ENCODE data around the gene PCSK6. TPM values are rescaled to one million over a fixed set of nuclear protein-coding genes. Genes with fewer than 3 reads are reported as not detected.
"Not testable (repeated sequence)": the region's sequence is repeated elsewhere in the genome, so short reads cannot be mapped to it uniquely, and the experiment has no call there.

PCSK6 gene
- polyA plus RNA-seq, 3 donors = 0.05 to 0.10 TPM; not detected in 1

GRCh38 chr15:101456057-101456739 lies 33.3 kb downstream of the PCSK6 start:
- peak overlapping the region; percentile 88 to 92 for H3K27ac ChIP-seq (ENCODE audit: low read depth in 1 of 2, low read length in 2 of 2)
- H3K4me3 ChIP-seq (replicated peaks in 1 of 3; ENCODE audit: low read depth in 2 of 3, low read length in 3 of 3) = peak overlapping the region in 1 of 3 experiments; percentile 57
- no peaks in the 10 kb centered on the region for H4K20me1 ChIP-seq (ENCODE audit: insufficient read depth, low read length)
- no peaks in the 10 kb centered on the region for H3K27me3 ChIP-seq (ENCODE audit: control insufficient read depth in 2 of 2, insufficient read depth in 2 of 2, low read length in 2 of 2)
- H3K4me3 Mint-ChIP-seq = peak overlapping the region; percentile 31 to 51
- intact Hi-C loops (cut with micrococcal nuclease) = loop anchor here (5.0 to 10.0 kb wide), 2 partner anchors 196 to 199 kb away; partner anchors contain the start of gene TM2D3 (in 2 of the 2)
- peak overlapping the region; percentile 33 for H3K9ac ChIP-seq (ENCODE audit: insufficient read depth, low read length, poor library complexity, severe bottlenecking)
- H3K4me2 ChIP-seq (replicated peaks; ENCODE audit: extremely low read depth, low read length, poor library complexity, severe bottlenecking) = peak overlapping the region; percentile 71
- peaks cover 3 to 8% (median 7%) of the 10 kb centered on the region in 3 donors for H3K27me3 Mint-ChIP-seq (ENCODE audit: low read depth in 3 of 3)
- peaks cover 39% of the 10 kb centered on the region for H3K4me1 Mint-ChIP-seq
- peak in 2 of 3 donors; percentile 7 to 19 for DNase-seq
- H3K9me3 Mint-ChIP-seq = peaks cover 0 to 2% (median 0%) of the 10 kb centered on the region in 7 donors
- H3K36me3 ChIP-seq (replicated peaks in 1 of 2; ENCODE audit: control insufficient read depth in 1 of 2, insufficient read depth in 2 of 2, low read length in 2 of 2) = no peaks in the 10 kb centered on the region
- no peak for TF ChIP-seq CTCF (IDR thresholded peaks at IDR 0.05)
- H3K79me2 ChIP-seq (ENCODE audit: insufficient read depth, low read length) = no peaks in the 10 kb centered on the region
- peaks cover 37 to 41% of the 10 kb centered on the region in 2 donors for H3K4me1 ChIP-seq (ENCODE audit: control insufficient read depth in 1 of 2, insufficient read depth in 2 of 2, low read length in 2 of 2)
- no peak overlapping the region for H2AFZ ChIP-seq (ENCODE audit: insufficient read depth, low read depth, low read length, poor library complexity, severe bottlenecking)
- WGBS (ENCODE audit: insufficient coverage) = 35% methylated on average over 14 of the region's 14 CpGs
- no peaks in the 10 kb centered on the region for H3K36me3 Mint-ChIP-seq
- no peaks in the 10 kb centered on the region for H3K9me3 ChIP-seq (replicated peaks in 1 of 2; ENCODE audit: control insufficient read depth in 1 of 2, insufficient read depth in 1 of 2, low read length in 2 of 2)
- peak overlapping the region; percentile 91 to 98 (median 97) for H3K27ac Mint-ChIP-seq

GRCh38 chr15:101455291-101456025 lies 34.0 kb downstream of the PCSK6 start:
- Mint-ChIP-seq H3K9me3 (peaks cover 0 to 5% (median 0%) of the 10 kb centered on the region in 7 donors), H3K27me3 (ENCODE audit: low read depth in 3 of 3) (peaks cover 3 to 7% (median 4%) of the 10 kb centered on the region in 3 donors), H3K36me3 (no peaks in the 10 kb centered on the region), H3K27ac (peak overlapping the region; percentile 91 to 98 (median 97)), H3K4me3 (peak overlapping the region; percentile 63 to 84), H3K4me1 (peaks cover 47% of the 10 kb centered on the region)
- no peaks in the 10 kb centered on the region for H4K20me1 ChIP-seq (ENCODE audit: insufficient read depth, low read length)
- no peaks in the 10 kb centered on the region for H3K9me3 ChIP-seq (replicated peaks in 1 of 2; ENCODE audit: control insufficient read depth in 1 of 2, insufficient read depth in 1 of 2, low read length in 2 of 2)
- intact Hi-C loops (cut with micrococcal nuclease) = loop anchor here (5.0 to 10.0 kb wide), 2 partner anchors 197 to 199 kb away; partner anchors contain the start of gene TM2D3 (in 2 of the 2)
- peak overlapping the region; percentile 88 to 92 for H3K27ac ChIP-seq (ENCODE audit: low read depth in 1 of 2, low read length in 2 of 2)
- TF ChIP-seq CTCF (IDR thresholded peaks at IDR 0.05) = no peak
- peak overlapping the region in 1 of 3 experiments; percentile 57 for H3K4me3 ChIP-seq (replicated peaks in 1 of 3; ENCODE audit: low read depth in 2 of 3, low read length in 3 of 3)
- no peaks in the 10 kb centered on the region for H3K79me2 ChIP-seq (ENCODE audit: insufficient read depth, low read length)
- no peaks in the 10 kb centered on the region for H3K27me3 ChIP-seq (ENCODE audit: control insufficient read depth in 2 of 2, insufficient read depth in 2 of 2, low read length in 2 of 2)
- DNase-seq = peak; percentile 86 to 94 (median 89)
- H2AFZ ChIP-seq (ENCODE audit: insufficient read depth, low read depth, low read length, poor library complexity, severe bottlenecking) = peak overlapping the region; percentile 58
- H3K4me1 ChIP-seq (ENCODE audit: control insufficient read depth in 1 of 2, insufficient read depth in 2 of 2, low read length in 2 of 2) = peaks cover 45 to 48% of the 10 kb centered on the region in 2 donors
- peak overlapping the region; percentile 33 for H3K9ac ChIP-seq (ENCODE audit: insufficient read depth, low read length, poor library complexity, severe bottlenecking)
- no peaks in the 10 kb centered on the region for H3K36me3 ChIP-seq (replicated peaks in 1 of 2; ENCODE audit: control insufficient read depth in 1 of 2, insufficient read depth in 2 of 2, low read length in 2 of 2)
- peak overlapping the region; percentile 71 for H3K4me2 ChIP-seq (replicated peaks; ENCODE audit: extremely low read depth, low read length, poor library complexity, severe bottlenecking)
- WGBS (ENCODE audit: insufficient coverage) = 0% methylated on average over 9 of the region's 11 CpGs

GRCh38 chr15:101454781-101455180 lies 34.7 kb downstream of the PCSK6 start:
- peak overlapping the region; percentile 88 to 92 for H3K27ac ChIP-seq (ENCODE audit: low read depth in 1 of 2, low read length in 2 of 2)
- H3K36me3 Mint-ChIP-seq; H3K27me3 ChIP-seq (ENCODE audit: control insufficient read depth in 2 of 2, insufficient read depth in 2 of 2, low read length in 2 of 2); H3K27me3 Mint-ChIP-seq (ENCODE audit: low read depth in 3 of 3); DNase-seq; H3K79me2 ChIP-seq (ENCODE audit: insufficient read depth, low read length); H3K9me3 Mint-ChIP-seq; H3K36me3 ChIP-seq (replicated peaks in 1 of 2; ENCODE audit: control insufficient read depth in 1 of 2, insufficient read depth in 2 of 2, low read length in 2 of 2); H4K20me1 ChIP-seq (ENCODE audit: insufficient read depth, low read length); H3K9me3 ChIP-seq (replicated peaks in 1 of 2; ENCODE audit: control insufficient read depth in 1 of 2, insufficient read depth in 1 of 2, low read length in 2 of 2): not testable (repeated sequence)
- H3K9ac ChIP-seq (ENCODE audit: insufficient read depth, low read length, poor library complexity, severe bottlenecking) = peak overlapping the region; percentile 33
- peak overlapping the region; percentile 63 to 84 for H3K4me3 Mint-ChIP-seq
- H3K4me1 Mint-ChIP-seq = peaks cover 53% of the 10 kb centered on the region
- H3K4me1 ChIP-seq (ENCODE audit: control insufficient read depth in 1 of 2, insufficient read depth in 2 of 2, low read length in 2 of 2) = peaks cover 46 to 49% of the 10 kb centered on the region in 2 donors
- H3K4me3 ChIP-seq (replicated peaks in 1 of 3; ENCODE audit: low read depth in 2 of 3, low read length in 3 of 3) = peak overlapping the region in 1 of 3 experiments; percentile 57
- H2AFZ ChIP-seq (ENCODE audit: insufficient read depth, low read depth, low read length, poor library complexity, severe bottlenecking) = peak overlapping the region; percentile 58
- WGBS (ENCODE audit: insufficient coverage) = no CpG with 5 or more reads among the region's 5 CpGs
- intact Hi-C loops (cut with micrococcal nuclease) = loop anchor here (5.0 to 10.0 kb wide), 2 partner anchors 198 to 200 kb away; partner anchors contain the start of gene TM2D3 (in 2 of the 2)
- peak overlapping the region; percentile 71 for H3K4me2 ChIP-seq (replicated peaks; ENCODE audit: extremely low read depth, low read length, poor library complexity, severe bottlenecking)
- peak overlapping the region; percentile 91 to 98 (median 97) for H3K27ac Mint-ChIP-seq

Data from CD14-positive monocyte (primary cell).